Measurements from ENCODE around the gene RAET1L. TPM values are rescaled to one million over a fixed set of nuclear protein-coding genes. Genes with fewer than 3 reads are reported as not detected.
"Not testable (repeated sequence)": the region's sequence is repeated elsewhere in the genome, so short reads cannot be mapped to it uniquely, and the experiment has no call there.

RAET1L gene
- total and polyA plus RNA-seq, 7 experiments from 2014 or later = not detected

GRCh38 chr6:150014623-150015280 is 10.6 kb downstream of the RAET1L start:
- H3K9me3 Mint-ChIP-seq; H3K36me3 ChIP-seq (ENCODE audit: control insufficient read depth in 2 of 3, insufficient read depth in 3 of 3, low read length in 3 of 3); H3K27ac ChIP-seq (ENCODE audit: low read depth, low read length); DNase-seq; H3K9me3 ChIP-seq (ENCODE audit: control insufficient read depth in 2 of 3, low read length in 3 of 3); POLR2A ChIA-PET; H3K4me3 ChIP-seq (ENCODE audit: low read length); ATAC-seq; CTCF ChIA-PET; H3K4me1 ChIP-seq (ENCODE audit: control insufficient read depth in 2 of 2, insufficient read depth in 2 of 2, low read length in 2 of 2); H3K27ac Mint-ChIP-seq; H3K36me3 Mint-ChIP-seq; intact Hi-C loops (cut with micrococcal nuclease): not testable (repeated sequence)
- Mint-ChIP-seq H3K27me3 (peaks cover 72 to 89% (median 76%) of the 10 kb centered on the region in 5 donors), H3K4me3 (peak overlapping the region in 3 of 10 donors; percentile 16 to 25 (median 21)), H3K4me1 (peaks cover 10 to 23% (median 15%) of the 10 kb centered on the region in 7 donors)
- H3K27me3 ChIP-seq (ENCODE audit: control insufficient read depth in 2 of 2, insufficient read depth in 2 of 2, low read length in 2 of 2) = peaks cover 11 to 21% of the 10 kb centered on the region in 2 donors

GRCh38 chr6:150013785-150014622 is 11.3 kb downstream of the RAET1L start:
- H3K36me3 Mint-ChIP-seq; ATAC-seq; H3K9me3 ChIP-seq (ENCODE audit: control insufficient read depth in 2 of 3, low read length in 3 of 3); POLR2A ChIA-PET; H3K9me3 Mint-ChIP-seq; H3K27ac ChIP-seq (ENCODE audit: low read depth, low read length); DNase-seq; CTCF ChIA-PET; H3K4me3 ChIP-seq (ENCODE audit: low read length); H3K4me1 ChIP-seq (ENCODE audit: control insufficient read depth in 2 of 2, insufficient read depth in 2 of 2, low read length in 2 of 2); H3K27ac Mint-ChIP-seq; intact Hi-C loops (cut with micrococcal nuclease); H3K36me3 ChIP-seq (ENCODE audit: control insufficient read depth in 2 of 3, insufficient read depth in 3 of 3, low read length in 3 of 3): not testable (repeated sequence)
- Mint-ChIP-seq H3K27me3 (peaks cover 75 to 90% (median 77%) of the 10 kb centered on the region in 5 donors), H3K4me3 (peak overlapping the region; percentile 25 to 73 (median 58)), H3K4me1 (peaks cover 10 to 23% (median 15%) of the 10 kb centered on the region in 7 donors)
- H3K27me3 ChIP-seq (ENCODE audit: control insufficient read depth in 2 of 2, insufficient read depth in 2 of 2, low read length in 2 of 2) = peaks cover 11 to 21% of the 10 kb centered on the region in 2 donors

- H3K9me3 ChIP-seq (ENCODE audit: control insufficient read depth in 2 of 3, low read length in 3 of 3); intact Hi-C loops (cut with micrococcal nuclease); H3K27ac Mint-ChIP-seq; H3K4me3 ChIP-seq (ENCODE audit: low read length); H3K27ac ChIP-seq (ENCODE audit: low read depth, low read length); DNase-seq; H3K4me3 Mint-ChIP-seq; CTCF ChIA-PET; H3K36me3 ChIP-seq (ENCODE audit: control insufficient read depth in 2 of 3, insufficient read depth in 3 of 3, low read length in 3 of 3); ATAC-seq; H3K36me3 Mint-ChIP-seq; H3K4me1 ChIP-seq (ENCODE audit: control insufficient read depth in 2 of 2, insufficient read depth in 2 of 2, low read length in 2 of 2); H3K9me3 Mint-ChIP-seq; POLR2A ChIA-PET: not testable (repeated sequence)
- H3K4me1 Mint-ChIP-seq = peaks cover 10 to 29% (median 15%) of the 10 kb centered on the region in 7 donors
- peaks cover 76 to 89% (median 80%) of the 10 kb centered on the region in 5 donors for H3K27me3 Mint-ChIP-seq
- H3K27me3 ChIP-seq (ENCODE audit: control insufficient read depth in 2 of 2, insufficient read depth in 2 of 2, low read length in 2 of 2) = peaks cover 11 to 21% of the 10 kb centered on the region in 2 donors
Measured at GRCh38 chr6:150012846-150013784, 12.2 kb downstream of the RAET1L start.

- H3K27me3 ChIP-seq (ENCODE audit: control insufficient read depth in 2 of 2, insufficient read depth in 2 of 2, low read length in 2 of 2) = peaks cover 4 to 5% of the 10 kb centered on the region in 2 donors
- intact Hi-C loops (cut with micrococcal nuclease) = loop anchor here (5.0 to 10.0 kb wide), 5 partner anchors 146 to 1446 kb away; partner anchors contain the start of genes LATS1 (in 1 of the 2), LRP11 (in 1 of the 2), PPIL4 (in 1 of the 2) and RMND1 (in 1 of the 2)
Measured at GRCh38 chr6:150008588-150008987, 16.7 kb downstream of the RAET1L start.

GRCh38 chr6:150006961-150007464 is 18.3 kb downstream of the RAET1L start:
- peak in 5 of 9 donors; percentile 30 to 45 (median 40) for DNase-seq
- intact Hi-C loops (cut with micrococcal nuclease) = loop anchor here (1.0 to 10.0 kb wide), 6 partner anchors 10 to 1448 kb away; partner anchors contain the start of genes LATS1 (in 1 of the 2), LRP11 (in 1 of the 2), PPIL4 (in 1 of the 2) and RMND1 (in 1 of the 2)

More at GRCh38 chr6:150008588-150008987, 16.7 kb downstream of the RAET1L start:
- POLR2A ChIA-PET = no interaction called here
- peaks cover 12 to 13% of the 10 kb centered on the region in 2 donors for H3K4me1 ChIP-seq (ENCODE audit: control insufficient read depth in 2 of 2, insufficient read depth in 2 of 2, low read length in 2 of 2)
- Mint-ChIP-seq H3K36me3 (peaks cover 0 to 6% (median 0%) of the 10 kb centered on the region in 5 donors), H3K4me3 (no peak overlapping the region), H3K4me1 (peaks cover 9 to 36% (median 14%) of the 10 kb centered on the region in 7 donors), H3K27me3 (peaks cover 39 to 70% (median 43%) of the 10 kb centered on the region in 5 donors), H3K27ac (no peak overlapping the region), H3K9me3 (no peaks in the 10 kb centered on the region)
- H3K27ac ChIP-seq (ENCODE audit: low read depth, low read length) = no peak overlapping the region
- no peak overlapping the region for H3K4me3 ChIP-seq (ENCODE audit: low read length)
- no peak for ATAC-seq
- no peaks in the 10 kb centered on the region for H3K9me3 ChIP-seq (ENCODE audit: control insufficient read depth in 2 of 3, low read length in 3 of 3)
- no peaks in the 10 kb centered on the region for H3K36me3 ChIP-seq (ENCODE audit: control insufficient read depth in 2 of 3, insufficient read depth in 3 of 3, low read length in 3 of 3)
- no peak for DNase-seq
- CTCF ChIA-PET = no interaction called here

More at GRCh38 chr6:150006961-150007464, 18.3 kb downstream of the RAET1L start:
- peaks cover 13 to 15% of the 10 kb centered on the region in 2 donors for H3K4me1 ChIP-seq (ENCODE audit: control insufficient read depth in 2 of 2, insufficient read depth in 2 of 2, low read length in 2 of 2)
- Mint-ChIP-seq H3K4me3 (peak overlapping the region in 5 of 10 donors; percentile 12 to 90 (median 27)), H3K27me3 (peaks cover 29 to 55% (median 31%) of the 10 kb centered on the region in 5 donors), H3K4me1 (peaks cover 7 to 39% (median 14%) of the 10 kb centered on the region in 7 donors), H3K36me3 (peaks cover 0 to 16% (median 0%) of the 10 kb centered on the region in 5 donors), H3K9me3 (peaks cover 0 to 5% (median 0%) of the 10 kb centered on the region in 11 donors), H3K27ac (peak overlapping the region in 1 of 9 donors; percentile 63)
- ChIA-PET CTCF (interaction anchor here (0.7 to 0.8 kb wide), 2 partner anchors 10 to 114 kb away, joined by 3 to 6 read pairs; no protein-coding TSS in a partner anchor), POLR2A (interaction anchor here (0.8 kb wide), 1 partner anchor 12 kb away, joined by 4 read pairs; no protein-coding TSS in a partner anchor)
- no peaks in the 10 kb centered on the region for H3K36me3 ChIP-seq (ENCODE audit: control insufficient read depth in 2 of 3, insufficient read depth in 3 of 3, low read length in 3 of 3)
- no peaks in the 10 kb centered on the region for H3K9me3 ChIP-seq (ENCODE audit: control insufficient read depth in 2 of 3, low read length in 3 of 3)
- H3K27ac ChIP-seq (ENCODE audit: low read depth, low read length) = no peak overlapping the region
- H3K27me3 ChIP-seq (ENCODE audit: control insufficient read depth in 2 of 2, insufficient read depth in 2 of 2, low read length in 2 of 2) = peaks cover 0 to 5% of the 10 kb centered on the region in 2 donors
- peak; percentile 13 for ATAC-seq
- H3K4me3 ChIP-seq (ENCODE audit: low read length) = no peak overlapping the region

All from naive thymus-derived CD4-positive, alpha-beta T cell (primary cell).